Testis (tissue), 2 donors: ENCODE results near the gene NAA16.

Experiments
- POLR2A ChIP-seq: fragments of 450-650 bp; IDR thresholded peaks from one replicate; pipeline ENCODE4 v1.6.1; 2017; ENCODE audit warnings: antibody characterized with exemption, mild to moderate bottlenecking, moderate library complexity
- TF ChIP-seq, protein P1 (sequence below), 3 experiments: fragments of 450-650 bp in 2 of 3; fragments of 200-600 bp in 1 of 3; sonication (generic) in 1 of 3; IDR thresholded peaks; one replicate each; pipeline ENCODE4 v1.5.1; 2016 to 2019; ENCODE audit warnings: antibody characterized with exemption in 3 of 3, mild to moderate bottlenecking in 2 of 3, moderate library complexity in 1 of 3

DNA sequence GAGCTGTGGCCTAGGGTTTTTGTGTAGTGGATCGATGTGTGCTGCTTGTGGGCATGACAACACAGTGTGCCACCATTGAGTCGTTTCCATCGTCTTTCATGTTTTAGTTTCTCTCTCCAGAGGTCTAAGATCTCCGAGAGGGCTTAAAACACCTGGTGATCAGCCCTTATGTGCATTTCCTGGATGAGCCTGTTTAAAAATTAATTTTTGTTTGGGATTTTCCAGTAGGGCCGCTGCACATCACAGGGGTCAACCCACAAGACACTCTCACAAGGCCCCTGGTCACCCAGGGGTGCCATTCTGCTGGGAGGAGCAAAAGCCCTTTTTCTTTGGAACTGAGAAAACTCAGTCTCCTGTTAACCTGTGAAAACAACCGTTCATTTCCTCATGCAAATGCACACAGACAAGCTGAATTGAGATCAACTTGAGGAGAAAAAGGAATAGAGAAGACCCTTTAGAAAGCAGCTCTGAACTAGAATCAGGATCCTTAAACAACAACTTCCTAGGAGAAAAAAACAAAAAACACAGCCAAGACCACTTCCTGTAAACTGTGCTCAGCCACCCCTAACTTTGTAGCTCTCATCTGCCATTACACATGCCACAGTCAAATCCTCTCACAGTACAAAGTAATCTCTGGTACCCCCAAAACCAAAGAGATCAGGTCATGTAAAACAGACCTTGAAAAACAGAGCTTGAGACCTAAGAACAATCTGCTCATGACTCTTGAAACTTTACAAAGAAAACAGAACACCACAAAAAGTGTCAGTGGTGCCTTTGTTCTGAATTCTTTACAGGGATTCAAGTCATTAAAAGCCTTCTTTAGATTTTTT lies 39.4 kb upstream of the NAA16 start:
- TF ChIP-seq, protein P1, sequence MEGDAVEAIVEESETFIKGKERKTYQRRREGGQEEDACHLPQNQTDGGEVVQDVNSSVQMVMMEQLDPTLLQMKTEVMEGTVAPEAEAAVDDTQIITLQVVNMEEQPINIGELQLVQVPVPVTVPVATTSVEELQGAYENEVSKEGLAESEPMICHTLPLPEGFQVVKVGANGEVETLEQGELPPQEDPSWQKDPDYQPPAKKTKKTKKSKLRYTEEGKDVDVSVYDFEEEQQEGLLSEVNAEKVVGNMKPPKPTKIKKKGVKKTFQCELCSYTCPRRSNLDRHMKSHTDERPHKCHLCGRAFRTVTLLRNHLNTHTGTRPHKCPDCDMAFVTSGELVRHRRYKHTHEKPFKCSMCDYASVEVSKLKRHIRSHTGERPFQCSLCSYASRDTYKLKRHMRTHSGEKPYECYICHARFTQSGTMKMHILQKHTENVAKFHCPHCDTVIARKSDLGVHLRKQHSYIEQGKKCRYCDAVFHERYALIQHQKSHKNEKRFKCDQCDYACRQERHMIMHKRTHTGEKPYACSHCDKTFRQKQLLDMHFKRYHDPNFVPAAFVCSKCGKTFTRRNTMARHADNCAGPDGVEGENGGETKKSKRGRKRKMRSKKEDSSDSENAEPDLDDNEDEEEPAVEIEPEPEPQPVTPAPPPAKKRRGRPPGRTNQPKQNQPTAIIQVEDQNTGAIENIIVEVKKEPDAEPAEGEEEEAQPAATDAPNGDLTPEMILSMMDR (IDR thresholded peaks at IDR 0.05) = no peak
- no peak for TF ChIP-seq POLR2A
